A204.1 (cell line): ENCODE data around the gene RERE.

Source experiments
- FAIRE-seq: peaks from 2 replicates; lab custom pipeline; 2012; peaks lifted over from hg19 to GRCh38; lab: Jason Lieb, UNC

The RERE gene

DNA sequence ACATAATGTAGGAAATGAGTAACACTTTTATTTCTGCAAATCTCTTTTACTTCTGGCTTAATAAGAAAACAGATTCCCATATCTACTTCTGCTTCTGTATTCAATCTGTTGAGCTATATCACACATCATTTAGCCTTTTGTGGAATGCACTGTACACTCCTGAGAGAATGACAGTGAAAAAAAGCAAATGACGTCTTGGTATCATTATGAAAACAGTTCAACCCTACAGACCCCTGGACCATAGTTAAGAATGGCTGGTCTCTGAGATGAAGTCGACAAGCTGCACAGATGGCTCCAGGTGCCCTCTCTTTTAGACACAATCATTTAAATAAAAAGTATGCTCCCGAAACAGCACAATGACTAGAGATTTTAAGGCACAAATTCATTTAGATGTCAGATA, 247.0 kb downstream of the RERE start:
- FAIRE-seq = no peak

DNA sequence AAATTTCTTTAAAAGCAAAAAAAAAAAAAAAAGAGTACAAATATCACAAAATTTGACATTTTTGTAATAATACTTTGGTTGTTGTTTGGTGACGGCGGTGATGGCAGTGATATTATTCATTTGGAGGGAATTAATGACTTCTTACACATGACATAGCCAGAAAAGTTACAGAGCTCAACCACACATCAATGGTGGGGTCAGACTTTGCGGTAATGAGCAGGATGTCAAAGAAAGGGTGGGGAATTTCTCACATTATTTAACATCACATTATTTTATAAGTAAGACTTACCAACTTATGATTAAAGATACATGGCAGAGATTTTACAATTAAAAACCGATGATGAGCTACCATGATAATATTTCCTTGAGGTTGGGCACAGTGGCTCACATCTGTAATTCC, 248.2 kb downstream of the RERE start:
- FAIRE-seq = no peak

DNA sequence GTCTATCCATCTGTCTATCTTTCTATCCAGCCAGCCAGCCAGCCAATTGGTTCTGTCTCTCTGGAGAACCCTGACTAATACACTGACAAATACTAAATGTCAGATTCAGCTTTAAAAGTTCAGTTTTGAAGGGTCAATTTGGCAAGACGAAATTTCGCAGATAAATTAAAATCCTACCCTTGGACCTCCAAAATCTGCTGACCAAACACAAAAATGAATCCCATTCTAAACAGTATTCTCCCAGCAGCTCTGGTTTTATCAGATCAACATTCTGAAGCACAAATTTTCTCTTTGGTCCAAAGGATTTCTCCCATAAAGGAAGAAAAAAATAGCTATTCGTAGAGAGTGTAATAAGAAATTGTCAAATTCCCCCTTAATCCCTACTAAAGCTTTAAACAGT, 248.6 kb downstream of the RERE start:
- no peak for FAIRE-seq

DNA sequence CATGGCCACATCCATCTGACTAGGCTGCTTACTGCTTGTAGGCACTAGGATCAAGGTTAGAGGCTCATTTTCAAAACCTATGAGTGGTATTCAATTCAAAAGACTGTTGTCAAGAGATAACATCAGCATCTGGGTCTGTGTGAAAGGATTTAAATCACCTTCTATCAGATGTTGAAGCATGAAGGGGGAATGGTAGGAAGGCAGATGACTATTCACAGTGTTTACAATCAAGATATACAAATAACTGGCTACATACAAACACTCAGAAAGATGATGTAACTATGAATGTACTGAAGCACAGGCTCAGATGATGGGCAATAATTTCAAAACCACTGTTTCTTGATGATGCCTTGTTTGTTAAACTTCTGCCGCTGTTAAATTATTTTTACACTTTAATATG, 250.3 kb downstream of the RERE start:
- no peak for FAIRE-seq

DNA sequence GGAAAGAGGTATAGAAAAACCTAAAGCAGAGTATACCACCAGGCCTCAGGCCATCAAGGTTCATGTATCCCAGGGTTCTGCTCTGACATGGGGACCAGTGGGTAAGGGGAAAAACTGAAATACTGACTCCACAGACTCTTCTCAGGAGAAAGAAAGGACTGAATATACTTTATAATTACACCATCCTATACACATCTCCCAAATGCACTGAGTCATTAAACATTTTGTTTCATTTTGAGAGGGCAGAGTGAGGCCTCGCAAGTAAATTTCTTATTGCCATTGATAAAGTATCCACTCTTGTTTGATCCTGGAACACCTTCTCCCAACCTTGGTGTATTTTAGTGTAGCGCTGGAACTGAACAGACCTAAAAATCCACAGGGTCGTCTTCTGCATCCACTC, 251.6 kb downstream of the RERE start:
- FAIRE-seq = no peak

DNA sequence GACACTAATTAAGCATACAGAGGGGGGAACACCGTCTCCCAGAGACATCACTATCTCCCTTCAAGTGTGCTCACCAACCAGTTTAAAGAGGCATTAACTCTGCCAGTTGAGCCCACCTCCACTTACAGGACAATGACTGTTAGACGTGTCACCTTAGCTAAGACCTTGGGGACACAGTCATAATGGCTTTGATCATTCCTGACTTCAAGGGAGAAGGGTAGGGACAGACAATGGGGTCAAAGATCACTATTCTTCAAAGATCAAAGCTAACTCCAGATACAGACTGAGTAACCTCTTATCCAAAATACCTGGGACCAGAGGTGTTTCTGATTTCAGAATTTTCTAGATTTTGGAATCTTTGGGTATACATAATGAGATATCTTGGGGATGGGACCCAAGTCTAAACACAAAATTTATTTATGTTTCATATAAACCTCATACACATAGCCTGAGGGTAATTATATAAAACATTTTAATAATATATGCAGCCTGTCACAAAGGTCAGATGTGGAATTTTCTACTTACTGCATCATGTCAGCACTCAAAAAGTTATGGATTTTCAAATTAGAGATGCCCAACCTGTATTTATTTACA, 253.4 kb downstream of the RERE start:
- FAIRE-seq = no peak

DNA sequence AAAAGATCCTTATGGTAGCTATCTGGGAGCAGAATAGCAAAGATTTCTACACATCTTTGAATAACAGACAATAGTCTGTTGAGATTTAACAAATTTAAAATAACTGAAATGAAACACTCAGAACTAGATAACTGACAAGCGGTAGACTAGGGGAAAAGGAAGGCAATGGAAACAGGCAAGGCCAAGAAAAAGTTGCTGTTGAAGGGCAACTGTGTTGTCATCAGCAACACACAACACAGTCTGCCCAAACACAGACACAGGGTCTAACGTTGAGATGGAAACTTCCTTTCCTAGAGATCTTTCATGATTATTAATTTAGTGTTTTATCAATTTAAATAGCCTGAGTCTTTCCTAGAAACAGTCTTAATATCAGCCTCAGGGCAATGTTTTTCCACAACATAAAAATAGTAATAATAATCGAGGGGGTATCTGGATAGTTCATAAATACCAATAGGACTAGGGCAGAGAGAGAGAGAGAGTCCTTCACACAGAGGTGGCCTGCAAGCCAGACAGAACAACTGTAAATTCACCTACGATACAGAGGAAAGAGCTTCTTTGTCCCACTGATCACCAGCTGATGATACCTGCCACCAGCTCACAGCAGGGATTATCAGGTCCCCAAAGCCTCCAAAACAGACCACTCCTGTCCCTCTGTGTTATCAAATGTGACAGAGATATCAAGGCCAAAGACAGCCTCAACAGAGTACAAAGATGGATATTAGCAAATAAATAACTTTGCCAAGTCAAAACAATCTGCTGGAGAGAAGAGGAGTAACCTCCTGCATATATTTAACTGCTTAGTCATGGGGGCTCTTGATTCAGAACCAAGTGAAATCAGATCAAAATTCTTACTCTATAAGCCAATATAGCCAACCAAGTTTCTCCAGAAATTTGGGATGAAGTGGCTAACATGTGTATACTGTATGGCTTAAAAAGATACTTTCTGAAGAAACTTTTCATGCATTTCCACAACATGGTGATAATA, 254.3 kb downstream of the RERE start:
- no peak for FAIRE-seq

DNA sequence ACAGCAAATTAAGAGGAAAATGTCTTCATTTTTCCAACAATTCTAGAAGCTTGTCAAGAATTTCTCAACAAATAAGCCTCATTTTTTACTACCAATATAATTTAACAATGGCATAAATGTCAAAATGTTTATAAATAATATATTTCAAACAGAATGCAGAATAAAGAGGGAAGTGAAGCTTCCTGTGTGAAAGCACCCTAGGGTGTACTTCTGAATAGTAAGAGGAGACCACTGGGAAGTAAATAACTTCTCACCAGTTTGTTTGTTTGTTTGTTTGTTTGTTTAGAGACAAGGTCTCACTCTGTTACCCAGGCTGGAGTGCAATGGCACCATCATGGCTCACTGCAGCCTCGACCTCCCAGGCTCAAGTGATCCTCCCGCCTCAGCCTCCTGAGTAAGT, 255.2 kb downstream of the RERE start:
- FAIRE-seq = no peak

DNA sequence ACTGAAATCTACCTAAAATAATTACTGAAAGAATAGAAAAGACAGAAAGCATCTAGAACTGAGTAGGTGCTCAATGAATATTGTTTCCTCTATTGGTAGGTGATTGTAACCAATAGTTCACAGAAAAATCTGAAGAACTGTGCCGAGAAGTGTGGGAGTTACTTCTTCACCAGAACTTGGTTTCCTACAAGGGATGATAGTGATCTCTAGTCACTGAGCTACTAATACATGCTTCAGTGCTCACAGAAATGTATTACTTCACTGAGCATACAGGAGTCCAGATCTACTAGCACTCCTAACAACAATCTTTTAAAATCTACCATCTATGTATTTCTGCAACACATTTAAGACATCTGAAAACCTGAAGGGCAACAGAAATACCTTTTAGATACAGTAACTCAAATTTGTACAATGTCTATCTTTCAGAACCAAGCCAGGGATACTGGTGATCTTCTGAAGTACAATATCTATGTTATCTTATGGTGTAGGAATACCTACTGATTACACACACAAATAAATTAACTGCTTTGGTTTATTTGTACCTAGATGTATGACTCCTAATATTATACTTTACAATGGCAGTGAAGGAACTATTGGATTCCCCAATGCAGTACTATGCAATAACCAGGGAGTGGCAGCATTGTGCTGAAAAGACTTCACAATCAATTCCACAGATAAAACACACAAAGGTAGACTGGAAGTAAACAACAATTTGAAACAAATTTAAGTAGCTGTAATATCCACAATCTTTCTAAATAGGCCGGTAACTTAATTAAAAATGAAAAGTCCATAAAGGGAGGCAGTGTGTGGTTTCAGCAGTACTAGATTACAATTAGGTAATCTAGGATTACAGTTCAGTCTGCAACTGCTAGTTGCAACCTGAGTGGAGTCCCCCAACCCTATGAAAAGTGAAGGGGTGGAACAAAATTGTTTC, 256.6 kb downstream of the RERE start:
- peak; percentile 94 for FAIRE-seq

DNA sequence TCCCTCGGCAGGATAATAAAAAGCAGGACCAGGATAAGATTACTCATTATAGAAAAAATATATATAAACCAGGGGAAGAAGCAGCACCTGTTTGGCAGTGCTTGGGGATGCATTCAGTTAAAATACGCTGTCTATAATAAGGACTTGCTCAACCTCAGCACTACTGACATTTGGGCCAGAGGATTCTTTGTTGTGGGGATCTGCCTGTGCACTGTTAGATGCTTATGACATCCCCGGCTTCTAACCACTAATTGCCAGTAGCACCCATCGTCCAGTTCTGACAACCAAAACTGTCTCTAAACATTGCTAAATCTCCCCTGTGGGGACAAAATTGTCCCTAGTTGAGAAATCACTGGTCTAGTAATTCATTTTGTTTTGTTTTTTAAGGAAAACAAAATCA, 257.4 kb downstream of the RERE start:
- FAIRE-seq = no peak

DNA sequence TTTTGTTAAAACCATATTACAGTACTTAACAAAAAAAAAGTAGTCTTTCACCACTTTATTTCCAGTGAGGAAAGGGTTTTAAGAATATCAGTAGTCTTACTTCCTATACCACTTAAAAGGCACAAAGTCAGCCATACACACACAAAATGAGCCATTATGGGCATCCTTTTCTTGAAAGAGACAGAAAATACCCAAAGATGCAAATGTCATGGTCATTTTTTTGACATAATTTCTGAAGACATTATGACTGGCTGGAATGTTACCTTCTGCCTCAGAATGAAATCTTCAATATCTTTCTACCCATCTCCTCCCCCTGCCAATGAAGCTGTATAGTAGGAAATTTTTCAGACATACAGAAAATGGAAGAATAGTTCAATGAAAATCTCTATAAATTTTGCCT, 261.9 kb downstream of the RERE start:
- FAIRE-seq = no peak

DNA sequence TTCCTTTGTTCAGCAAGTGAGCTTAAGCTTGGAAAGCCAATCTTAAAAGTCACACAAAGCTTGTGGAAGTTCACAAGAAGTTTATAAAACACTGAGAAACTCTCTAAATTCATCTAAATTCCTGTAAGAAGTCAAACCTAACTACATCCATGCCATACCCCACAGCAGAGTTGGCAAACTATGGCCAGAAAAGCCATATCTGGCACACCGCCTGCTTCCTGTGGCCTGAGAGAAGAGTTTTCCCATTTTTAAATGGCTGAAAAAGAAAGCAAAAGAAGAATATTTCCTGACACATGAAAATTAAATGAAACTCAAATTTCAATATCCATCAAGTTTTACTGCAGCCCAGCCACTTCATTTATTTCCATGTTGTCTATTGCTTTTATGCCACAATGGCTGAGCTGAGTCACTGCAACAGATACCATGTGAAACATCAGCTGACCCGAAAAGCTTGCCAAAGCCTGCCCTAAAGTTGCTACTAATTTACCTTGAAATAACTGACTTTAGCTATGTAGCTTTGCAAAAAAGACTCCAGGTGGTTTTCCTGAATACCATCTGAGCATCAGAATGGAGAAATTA, 262.4 kb downstream of the RERE start:
- FAIRE-seq = no peak

DNA sequence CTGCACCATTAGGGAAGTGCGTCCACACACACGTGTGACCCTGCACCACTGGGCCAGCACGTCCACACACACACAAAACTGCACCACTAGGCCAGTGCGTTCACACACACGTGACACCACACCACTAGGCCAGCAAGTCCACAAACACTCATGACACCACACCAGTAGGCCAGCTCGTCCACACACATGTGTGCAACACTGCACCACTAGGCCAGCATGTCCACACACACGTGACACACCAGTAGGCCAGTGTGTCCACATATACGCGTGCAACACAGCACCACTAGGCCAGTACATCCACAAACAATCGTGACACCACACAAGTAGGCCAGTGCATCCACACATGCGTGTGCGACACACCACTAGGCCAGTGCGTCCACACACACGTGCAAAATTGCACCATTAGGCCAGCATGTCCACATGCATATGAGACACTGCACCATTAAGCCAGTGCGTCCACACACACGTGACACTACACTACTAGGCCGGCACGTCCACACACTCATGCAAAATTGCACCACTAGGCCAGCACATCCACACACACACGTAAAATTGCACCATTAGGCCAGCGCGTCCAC, 264.5 kb downstream of the RERE start:
- FAIRE-seq = no peak

DNA sequence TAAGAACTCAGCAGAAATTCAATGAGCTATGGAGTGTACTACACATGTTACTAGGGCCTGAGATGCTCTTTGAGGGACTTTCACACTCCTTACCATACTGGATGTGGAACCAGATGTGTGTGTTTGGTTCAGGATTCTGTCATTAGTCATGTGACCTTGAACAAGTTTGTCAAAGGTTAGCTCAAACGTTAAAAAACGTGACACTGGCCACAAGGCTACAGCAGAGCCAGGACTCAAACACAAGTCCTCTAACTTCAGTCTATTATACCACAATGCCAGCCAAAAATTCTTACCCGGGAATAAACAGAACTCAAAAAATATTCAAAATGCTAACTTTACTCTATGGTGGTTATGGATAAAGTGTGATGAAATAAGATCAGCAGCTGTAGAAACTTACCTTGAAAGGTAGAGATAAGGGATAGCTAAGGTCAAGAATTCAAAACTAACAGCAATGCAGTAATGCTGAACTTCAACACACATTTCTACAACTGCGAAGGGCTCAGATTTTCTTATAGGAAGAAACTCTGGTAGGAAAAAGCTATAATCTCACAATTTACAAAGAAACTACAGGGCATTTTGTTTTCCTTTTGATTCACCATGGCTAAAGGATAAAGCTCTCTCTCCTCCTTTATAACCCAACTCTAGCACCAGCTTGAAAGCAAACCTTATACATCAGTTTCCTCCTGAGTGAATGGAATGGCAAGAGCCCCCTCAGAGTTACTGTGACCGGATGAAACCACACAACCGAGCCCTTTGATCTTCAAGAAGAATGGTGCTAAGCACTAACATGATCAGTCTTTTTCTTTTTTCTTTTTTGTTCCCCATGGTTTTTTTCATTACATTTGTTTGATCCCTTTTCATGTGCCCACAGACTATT, 265.6 kb downstream of the RERE start:
- no peak for FAIRE-seq

DNA sequence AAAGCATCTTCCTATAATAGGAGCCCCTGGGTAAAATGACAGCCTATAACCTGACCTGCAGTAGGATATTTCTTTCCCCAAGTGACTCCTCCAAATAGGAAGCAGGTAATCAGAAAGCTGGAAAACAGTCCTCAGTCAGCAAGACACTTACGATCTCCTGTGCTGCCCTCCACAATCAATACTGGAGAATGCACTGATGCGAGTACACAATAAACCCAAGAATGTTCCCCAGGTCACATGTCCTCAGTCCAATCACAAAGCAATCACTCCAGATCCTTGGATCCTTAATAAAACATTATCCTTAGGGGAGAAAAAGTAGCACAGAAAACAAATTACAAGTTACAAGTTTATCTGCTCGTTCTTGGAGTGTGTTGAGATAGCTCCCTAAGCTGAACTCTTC, 266.4 kb downstream of the RERE start:
- no peak for FAIRE-seq

DNA sequence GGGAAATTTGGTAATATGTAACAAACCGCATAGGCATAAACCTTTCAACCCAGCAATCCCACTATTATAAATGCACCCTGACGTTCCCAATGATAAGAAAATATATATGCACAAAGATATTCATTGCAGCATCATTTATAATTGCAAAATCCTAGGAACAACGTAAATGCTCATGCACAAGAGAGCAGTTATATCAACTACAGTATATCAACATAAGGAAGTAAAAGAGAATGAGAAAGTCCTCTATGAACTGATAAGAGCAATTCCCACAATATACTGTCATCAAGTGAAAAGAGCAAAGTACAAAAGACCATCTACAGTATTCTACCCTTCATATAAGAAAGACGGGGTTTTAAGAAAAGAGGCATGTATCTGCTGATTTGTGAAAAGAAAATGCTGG, 269.6 kb downstream of the RERE start:
- no peak for FAIRE-seq

DNA sequence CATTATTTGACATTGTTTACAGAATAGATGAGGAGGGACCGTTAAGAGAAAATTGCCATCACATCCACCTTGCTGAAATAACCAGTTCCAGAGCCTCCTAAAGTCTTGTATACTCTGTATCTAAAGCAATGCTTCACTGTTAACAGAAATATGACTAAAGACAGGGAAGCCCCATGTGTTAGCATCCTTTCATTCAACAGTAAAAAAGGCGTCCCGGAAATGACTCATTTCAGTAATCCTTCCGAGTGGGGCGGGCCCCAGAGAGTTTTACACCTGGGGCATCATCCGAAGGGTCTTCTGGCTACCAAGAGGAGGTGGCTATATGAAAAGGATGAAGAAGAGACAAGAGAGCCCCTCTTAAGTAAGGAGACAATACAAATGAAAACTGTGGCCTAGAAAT, 272.4 kb downstream of the RERE start:
- no peak for FAIRE-seq

DNA sequence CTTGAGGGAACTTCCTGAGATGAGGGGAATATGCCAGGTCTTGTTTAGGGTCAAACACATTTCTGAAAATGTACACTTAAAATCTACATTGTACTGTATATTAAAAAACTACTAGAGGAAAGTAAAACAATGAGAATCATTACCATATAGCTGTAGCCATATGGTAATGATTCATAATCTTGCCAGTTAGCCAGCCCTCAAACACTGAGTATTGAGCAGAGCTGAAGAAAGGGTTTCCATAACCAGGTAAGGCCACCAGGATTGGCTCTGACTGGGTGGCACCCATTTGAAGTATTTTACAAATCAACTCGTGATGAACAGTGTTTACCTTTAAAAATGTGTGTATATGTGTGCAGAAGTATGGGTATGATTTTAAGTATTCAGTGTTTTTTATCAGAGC, 272.8 kb downstream of the RERE start:
- FAIRE-seq = no peak

DNA sequence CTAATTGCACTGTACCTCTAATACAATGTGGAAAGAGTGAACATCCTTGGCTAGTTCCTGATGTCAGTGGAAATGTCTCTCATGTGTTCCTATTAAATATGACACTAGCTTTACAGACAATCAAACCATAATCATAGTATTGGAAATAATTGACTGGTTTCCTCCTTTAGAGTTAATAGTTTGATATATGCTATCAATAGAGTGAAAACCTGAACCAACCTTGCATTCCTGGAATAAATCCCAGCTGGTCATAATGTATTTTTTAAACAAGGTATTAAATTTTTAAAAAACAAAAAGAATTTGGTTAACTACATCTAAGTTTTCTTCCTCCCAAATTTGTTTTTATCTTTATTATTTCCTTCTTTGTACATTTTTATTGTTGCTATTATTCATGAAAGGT, 273.5 kb downstream of the RERE start:
- peak; percentile 11 for FAIRE-seq

DNA sequence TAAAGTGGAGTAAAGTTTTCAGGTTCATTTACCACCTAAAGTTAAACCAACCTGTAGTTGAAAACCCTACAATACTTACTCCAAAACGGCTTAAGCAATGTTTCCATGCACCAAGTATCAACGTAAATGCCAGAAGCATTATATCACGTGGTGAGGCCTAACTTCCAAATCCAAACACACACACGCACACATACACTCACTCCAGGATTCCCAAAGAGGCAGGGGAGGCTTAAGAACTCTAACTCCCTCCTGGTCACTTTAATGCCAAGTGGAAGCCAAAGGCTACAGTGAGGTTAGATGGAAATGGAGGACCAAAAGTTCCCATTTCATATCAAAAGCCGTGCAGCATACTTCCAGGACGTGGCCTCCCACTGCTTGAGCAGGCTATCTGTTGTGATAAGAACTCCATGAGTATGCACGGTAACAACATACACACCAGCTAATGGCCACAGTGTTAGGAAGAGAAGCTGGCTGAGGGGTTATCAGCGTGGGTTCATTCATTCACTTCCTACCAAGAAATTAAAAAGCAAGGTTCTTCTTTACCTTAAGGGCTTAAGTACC, 275.4 kb downstream of the RERE start:
- no peak for FAIRE-seq

DNA sequence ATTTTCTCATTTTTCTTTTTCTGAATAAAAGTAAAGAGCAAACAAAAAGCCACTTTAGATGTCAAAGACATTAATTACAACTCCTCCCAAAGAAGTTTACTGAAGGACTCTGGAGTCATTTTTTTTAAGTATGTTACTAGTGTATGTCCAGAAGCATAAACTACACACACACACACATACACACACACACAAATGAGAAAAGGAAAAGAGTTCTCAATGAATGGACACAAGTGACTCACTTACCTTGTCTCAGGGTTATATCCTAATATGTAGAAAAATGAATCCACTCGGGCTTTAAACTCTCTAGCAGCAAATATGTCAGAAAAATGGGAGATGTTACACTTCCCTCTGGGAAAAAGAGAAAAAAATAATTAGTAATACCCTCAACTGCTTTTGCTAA, 276.5 kb downstream of the RERE start:
- FAIRE-seq = no peak
